Esophagus muscularis mucosa (tissue), 4 donors: ENCODE measurements around the gene ZNHIT3.

Experiments used
- CTCF ChIP-seq, 3 experiments: fragments of 200-600 bp in 2 of 3; fragments of 450-650 bp in 1 of 3; sonication (generic) in 2 of 3; IDR thresholded peaks; one replicate each; pipeline ENCODE4 v1.5.1; 2017 to 2019; ENCODE audit warnings: antibody characterized with exemption in 3 of 3, mild to moderate bottlenecking in 2 of 3, moderate library complexity in 1 of 3
- EP300 ChIP-seq: sonication (generic); formaldehyde crosslinking; IDR thresholded peaks from one replicate; pipeline ENCODE4 v1.6.1; 2017; ENCODE audit warnings: antibody characterized with exemption
- POLR2A ChIP-seq: fragments of 450-650 bp; IDR thresholded peaks from one replicate; pipeline ENCODE4 v1.6.1; 2017; ENCODE audit warnings: antibody characterized with exemption, moderate library complexity, mild to moderate bottlenecking, low read depth
- POLR2AphosphoS5 ChIP-seq, 2 donors: sonication (generic); formaldehyde crosslinking; IDR thresholded peaks; one replicate each; pipeline ENCODE4 v1.6.1; 2017; ENCODE audit warnings: antibody characterized with exemption in 2 of 2

DNA sequence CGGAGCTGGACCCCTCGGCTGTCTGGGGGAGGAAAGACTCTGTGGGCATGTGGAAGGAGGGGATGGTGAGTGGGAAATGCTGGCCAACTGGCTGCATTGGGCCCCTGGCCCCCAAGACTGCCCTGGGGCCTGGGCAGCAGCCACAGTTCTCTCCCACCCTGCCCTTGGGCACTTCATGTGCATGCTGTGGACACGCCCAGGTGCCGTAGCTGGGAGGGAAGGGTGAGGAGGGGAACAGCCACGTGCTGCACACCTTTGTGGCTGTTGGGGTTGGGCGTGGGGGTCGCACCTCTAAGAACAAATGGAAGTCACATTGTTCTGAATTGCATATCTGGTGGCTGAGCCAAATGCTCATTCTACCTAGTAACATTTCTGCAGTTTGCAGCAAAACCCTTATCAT, 11.9 kb upstream of the ZNHIT3 start:
- TF ChIP-seq CTCF (IDR thresholded peaks at IDR 0.05) (no peak), POLR2AphosphoS5 (IDR thresholded peaks at IDR 0.05) (no peak), EP300 (no peak), POLR2A (no peak)
